RWPE1 (cell line): ENCODE measurements around the gene LRRC10B.

ENCODE experiments used
- CTCF ChIA-PET: fragments of 350-600 bp; sonication (Branson Sonifier 250); formaldehyde crosslinking; extraction: SDS; loops from one replicate; lab custom pipeline; 2021; lab: Yijun Ruan, JAX
- POLR2A ChIA-PET: fragments of 400-600 bp; formaldehyde crosslinking; extraction: SDS; loops from one replicate; lab custom pipeline; 2020; ENCODE audit warnings: antibody characterized with exemption; ENCODE audit not compliant: low non-redundant PET; lab: Yijun Ruan, JAX
- DNase-seq: peaks from one replicate; pipeline ENCODE4 v3.0.0; 2012; ENCODE audit warnings: low spot score
- H3K27ac ChIP-seq: fragments of 450-650 bp; 2 replicates; pipeline ENCODE4 v1.5.1; 2017
- CTCF ChIP-seq: fragments of 450-650 bp; conservative IDR thresholded peaks from 2 replicates; pipeline ENCODE4 v1.5.1; 2017; ENCODE audit warnings: low read depth, mild to moderate bottlenecking

The LRRC10B gene

GRCh38 chr11:61534933-61535839 lies 26.6 kb downstream of the LRRC10B start:
- no peak overlapping the region for H3K27ac ChIP-seq
- POLR2A ChIA-PET = no interaction called here
- CTCF ChIA-PET = interaction anchor here (0.5 to 1.0 kb wide), 3 partner anchors 20 to 94 kb away, joined by 3 to 4 read pairs (median 3); no protein-coding TSS in a partner anchor
- TF ChIP-seq CTCF = no peak
- DNase-seq = no peak

GRCh38 chr11:61535998-61536675 lies 27.6 kb downstream of the LRRC10B start:
- no peak overlapping the region for H3K27ac ChIP-seq

GRCh38 chr11:61536676-61537270 lies 28.2 kb downstream of the LRRC10B start:
- CTCF ChIA-PET = interaction anchor here (1.0 to 1.3 kb wide), 2 partner anchors 91 to 92 kb away, joined by 4 read pairs; no protein-coding TSS in a partner anchor

More at GRCh38 chr11:61535998-61536675, 27.6 kb downstream of the LRRC10B start:
- CTCF ChIA-PET = interaction anchor here (0.5 to 1.3 kb wide), 4 partner anchors 19 to 93 kb away, joined by 3 to 4 read pairs (median 4); no protein-coding TSS in a partner anchor
- POLR2A ChIA-PET = no interaction called here
- TF ChIP-seq CTCF = no peak
- DNase-seq = no peak

GRCh38 chr11:61537326-61537725 lies 28.8 kb downstream of the LRRC10B start:
- no peak for DNase-seq
- CTCF ChIA-PET = interaction anchor here (1.3 kb wide), 1 partner anchor 91 kb away, joined by 4 read pairs; no protein-coding TSS in a partner anchor
- H3K27ac ChIP-seq = no peak overlapping the region
- POLR2A ChIA-PET = no interaction called here
- no peak for TF ChIP-seq CTCF

More at GRCh38 chr11:61536676-61537270, 28.2 kb downstream of the LRRC10B start:
- no peak overlapping the region for H3K27ac ChIP-seq
- DNase-seq = no peak
- no peak for TF ChIP-seq CTCF
- POLR2A ChIA-PET = no interaction called here

- POLR2A ChIA-PET = no interaction called here
- H3K27ac ChIP-seq = no peak overlapping the region
- no peak for TF ChIP-seq CTCF
- no peak for DNase-seq
- CTCF ChIA-PET = no interaction called here
These were observed 30.1 kb downstream of the LRRC10B start for GRCh38 chr11:61538636-61538961.

GRCh38 chr11:61539006-61539405 lies 30.5 kb downstream of the LRRC10B start:
- no peak for DNase-seq
- POLR2A ChIA-PET = no interaction called here
- TF ChIP-seq CTCF = no peak
- H3K27ac ChIP-seq = no peak overlapping the region
- CTCF ChIA-PET = interaction anchor here (1.9 kb wide), 1 partner anchor 22 kb away, joined by 5 read pairs; no protein-coding TSS in a partner anchor
